NCI-H1048 (cell line): ENCODE results near the gene PTCD3.
A peak's percentile ranks its signal among the peaks of the same experiment; 100 is the strongest.

Experiments used
- DNase-seq: peaks from one replicate; lab custom pipeline; 2025; lab: John Stamatoyannopoulos, UW

PTCD3 gene

DNA sequence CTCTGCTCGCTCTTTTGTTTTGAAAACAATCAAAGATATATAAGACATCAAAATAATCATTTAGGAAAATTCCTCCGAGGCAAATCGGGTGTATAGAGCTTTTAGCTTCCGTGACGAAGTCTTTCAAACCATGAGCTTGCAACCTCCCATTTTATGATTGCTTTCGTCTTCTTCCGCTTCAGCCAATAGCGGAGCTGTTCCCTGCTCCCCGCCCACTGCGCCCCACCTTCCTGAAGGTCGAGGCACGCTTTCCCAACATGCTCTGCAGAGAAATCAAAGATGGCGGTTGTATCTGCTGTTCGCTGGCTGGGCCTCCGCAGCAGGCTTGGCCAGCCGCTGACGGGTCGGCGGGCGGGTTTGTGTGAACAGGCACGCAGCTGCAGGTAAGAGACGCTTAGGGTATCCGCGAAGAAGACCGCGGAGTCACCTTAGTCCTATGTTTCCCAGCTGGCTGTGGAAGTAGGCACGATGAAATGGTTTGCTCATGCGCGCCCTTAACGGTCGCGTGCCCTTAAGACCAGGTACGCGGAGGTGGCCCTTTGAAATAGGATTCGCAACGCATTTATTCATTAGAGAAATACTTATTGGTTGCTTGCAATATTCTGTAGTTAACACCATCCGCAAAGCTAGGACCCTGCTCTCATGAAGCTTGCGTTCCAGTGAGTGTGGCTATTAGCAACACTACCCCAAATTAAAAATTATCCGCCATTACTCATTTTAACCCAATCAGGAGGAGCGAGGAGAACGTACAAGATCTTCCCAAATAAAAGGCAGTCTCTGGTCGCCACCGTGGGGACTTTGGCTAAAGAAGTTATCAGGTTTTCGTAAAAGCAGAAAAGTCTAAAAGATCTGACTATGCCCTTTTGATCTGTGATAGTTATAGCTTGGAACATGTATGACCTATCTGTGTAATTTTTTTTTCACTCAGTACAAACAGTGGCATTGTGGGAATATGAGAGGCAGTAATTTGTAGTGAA is at the start of gene PTCD3:
Gene PTCD3 (plus strand): TSS at position 267 of the 977 bp plus-strand sequence. CDS start 13 bp downstream, at position 280.
- DNase-seq, result peak; percentile 89

DNA sequence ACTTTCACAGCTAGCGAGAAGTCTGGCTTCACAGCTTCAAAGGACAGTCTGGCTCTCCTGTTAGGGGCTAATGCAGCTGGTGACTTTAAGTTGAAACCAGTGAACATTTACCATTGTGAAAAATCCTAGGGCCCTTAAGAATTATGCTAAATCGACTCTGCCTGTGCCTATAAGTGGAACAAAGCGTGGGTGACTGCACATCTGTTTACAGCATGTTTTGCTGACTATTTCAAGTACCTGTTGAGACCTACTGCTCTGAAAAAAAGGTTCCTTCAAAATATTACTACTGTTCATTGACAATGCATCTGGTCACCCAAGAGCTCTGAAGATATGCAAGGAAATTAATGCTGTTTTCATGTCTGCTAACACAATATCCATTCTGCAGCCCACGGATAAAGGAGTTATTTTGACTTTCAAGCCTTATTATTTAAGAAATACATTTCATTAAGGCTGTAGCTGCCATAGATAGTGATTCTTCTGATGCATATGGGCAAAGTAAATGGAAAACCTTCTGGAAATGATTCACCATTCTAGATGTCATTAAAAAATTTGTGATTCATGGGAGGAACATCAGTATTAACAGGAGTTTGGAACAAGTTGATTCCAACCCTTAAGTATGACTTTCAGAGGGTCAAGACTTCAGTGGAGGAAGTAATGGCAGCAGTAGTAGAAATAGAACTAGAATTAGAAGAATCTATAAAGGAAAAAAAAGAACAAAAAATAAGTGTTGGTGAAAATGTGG is 49.3 kb upstream of the PTCD3 start:
- DNase-seq, result no peak

DNA sequence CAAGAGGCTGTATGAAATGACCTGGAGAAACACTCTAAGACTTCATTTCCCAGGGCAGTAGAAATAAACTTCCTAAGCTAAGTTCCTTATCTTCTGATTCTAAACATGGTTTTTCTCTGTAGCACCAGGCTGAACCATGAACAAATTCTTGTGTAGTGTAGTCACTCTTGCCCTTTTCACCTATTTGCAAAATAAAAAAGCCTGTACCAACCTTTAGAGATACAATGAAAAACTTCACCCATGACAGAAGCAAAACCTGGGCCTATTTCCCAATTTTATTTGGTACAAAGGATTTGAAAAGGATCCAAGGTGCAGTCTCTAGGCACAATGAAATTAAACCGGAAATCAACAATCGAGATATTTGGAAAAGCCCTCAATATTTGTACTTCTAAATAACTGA is 44.0 kb upstream of the PTCD3 start:
- no peak for DNase-seq

DNA sequence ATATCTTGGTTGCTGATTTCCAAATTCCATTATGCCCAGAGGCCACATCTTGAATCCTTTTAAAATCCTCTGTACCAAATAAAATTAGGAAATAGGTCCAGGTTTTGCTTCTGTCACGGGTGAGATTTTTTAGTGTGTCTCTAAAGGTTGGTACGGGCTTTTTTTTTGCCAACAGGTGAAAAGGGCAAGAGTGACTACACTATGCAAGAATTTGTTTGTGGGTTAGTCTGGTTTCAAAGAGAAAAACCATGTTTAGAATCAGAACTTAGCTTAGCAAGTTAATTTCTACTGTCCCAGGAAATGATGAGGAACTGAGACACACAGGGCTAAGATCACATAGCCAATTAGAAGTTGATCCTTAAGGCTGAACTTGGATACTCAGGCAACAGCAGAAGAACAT is 42.0 kb upstream of the PTCD3 start:
- no peak for DNase-seq

DNA sequence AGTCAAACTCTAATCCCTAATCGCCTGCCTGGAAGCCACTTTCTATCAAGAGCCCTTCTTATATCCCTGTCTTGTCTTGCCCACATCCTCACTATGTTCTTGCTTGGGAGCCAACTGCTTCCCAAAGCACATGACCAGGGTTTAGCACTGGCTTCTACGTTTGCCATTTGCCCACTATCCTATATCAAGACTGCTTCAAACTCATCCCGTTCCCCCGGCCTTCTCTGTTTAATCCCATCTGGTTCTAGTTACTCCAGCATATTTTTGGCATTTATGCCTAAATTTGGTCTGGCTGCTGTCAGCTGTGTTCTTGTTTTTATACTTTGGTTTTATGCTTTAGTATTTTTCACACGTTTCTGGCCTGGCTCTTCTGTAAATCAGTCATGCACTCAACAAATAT is 40.5 kb upstream of the PTCD3 start:
- DNase-seq, result no peak

DNA sequence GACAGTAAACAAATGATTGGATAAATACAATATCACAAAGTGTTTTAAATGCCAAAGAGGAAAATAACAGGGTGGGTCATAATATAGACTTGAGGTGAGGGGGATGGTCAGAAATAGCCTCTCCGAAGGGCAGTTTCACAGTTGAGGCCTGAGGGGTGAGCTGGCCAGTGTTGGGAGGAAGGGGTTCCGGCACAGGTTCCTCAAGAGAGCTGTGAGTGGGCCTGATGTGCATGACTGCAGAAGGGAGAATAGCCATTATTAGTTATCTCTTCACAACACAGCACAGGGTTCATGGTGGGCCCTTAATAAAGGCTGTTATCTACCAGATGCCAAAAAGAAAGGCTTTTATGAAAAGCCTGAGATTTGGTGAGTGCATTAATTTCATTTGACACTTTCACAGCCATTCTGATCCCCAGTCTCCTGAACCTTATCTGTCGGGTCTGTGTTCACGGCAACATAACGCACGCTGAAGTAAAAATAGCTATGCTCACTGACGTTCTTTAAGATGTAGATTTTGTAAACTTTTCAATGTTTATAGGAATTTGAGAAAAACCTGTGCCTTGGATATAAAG is 39.9 kb upstream of the PTCD3 start:
- DNase-seq, result no peak

DNA sequence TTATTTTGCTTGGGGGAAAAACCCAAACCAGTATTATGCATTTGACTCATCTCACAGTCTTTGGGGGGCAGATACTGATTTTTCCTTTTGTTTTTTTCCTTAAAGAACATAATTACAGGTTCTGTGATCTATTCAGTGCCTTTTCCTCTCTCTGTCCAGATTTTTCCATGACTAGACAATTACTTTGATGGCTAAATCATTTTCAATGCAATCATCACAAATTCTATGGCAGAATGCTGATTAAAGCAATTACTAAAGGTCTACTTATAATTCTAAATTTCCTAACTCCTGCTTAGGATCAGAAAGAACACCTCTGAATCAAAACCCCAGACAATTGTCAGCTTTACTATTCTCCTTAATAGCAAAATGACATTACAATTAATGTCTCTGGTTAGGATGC is 39.1 kb upstream of the PTCD3 start:
- no peak for DNase-seq

DNA sequence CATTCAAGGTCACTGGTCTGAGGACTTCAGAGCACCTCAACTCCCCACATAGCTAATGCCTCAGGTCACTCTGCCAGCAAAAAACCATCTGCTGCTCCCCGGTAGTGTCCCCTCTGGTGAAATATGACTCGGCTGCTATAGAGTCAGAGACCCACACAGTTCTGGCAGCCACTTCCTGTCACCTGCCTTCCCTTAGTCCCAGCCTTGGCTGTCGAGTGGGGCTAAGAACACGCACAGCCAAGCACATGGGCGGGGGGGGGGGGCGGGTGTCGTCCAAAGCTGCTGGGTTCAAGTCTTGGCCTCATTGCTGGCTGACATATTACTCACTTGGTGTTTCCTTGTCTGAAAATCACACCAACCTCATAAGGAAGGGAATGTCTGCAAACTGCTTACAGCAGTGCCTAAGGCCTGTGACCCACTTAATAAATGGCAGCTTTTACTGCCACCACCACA is 37.9 kb upstream of the PTCD3 start:
- no peak for DNase-seq

DNA sequence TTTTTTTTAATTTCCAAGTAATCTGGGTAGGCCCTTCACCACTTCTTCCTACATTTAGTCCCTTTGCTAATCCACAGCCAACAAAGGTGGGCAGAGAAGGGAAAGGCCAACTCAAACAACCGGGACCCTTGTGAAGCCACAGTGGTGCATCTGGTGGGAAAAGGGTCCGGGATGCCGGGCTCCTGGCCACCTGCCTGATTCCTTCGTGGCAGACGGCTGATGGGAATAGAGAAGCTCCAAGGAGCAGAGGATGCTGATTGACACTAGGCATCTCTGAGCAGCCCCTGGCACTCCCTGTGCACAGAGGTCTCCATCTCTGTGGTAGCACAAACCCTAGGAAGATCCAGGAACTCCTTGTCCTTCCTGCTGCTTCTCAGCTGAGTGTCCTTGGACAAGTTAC is 37.4 kb upstream of the PTCD3 start:
- no peak for DNase-seq

DNA sequence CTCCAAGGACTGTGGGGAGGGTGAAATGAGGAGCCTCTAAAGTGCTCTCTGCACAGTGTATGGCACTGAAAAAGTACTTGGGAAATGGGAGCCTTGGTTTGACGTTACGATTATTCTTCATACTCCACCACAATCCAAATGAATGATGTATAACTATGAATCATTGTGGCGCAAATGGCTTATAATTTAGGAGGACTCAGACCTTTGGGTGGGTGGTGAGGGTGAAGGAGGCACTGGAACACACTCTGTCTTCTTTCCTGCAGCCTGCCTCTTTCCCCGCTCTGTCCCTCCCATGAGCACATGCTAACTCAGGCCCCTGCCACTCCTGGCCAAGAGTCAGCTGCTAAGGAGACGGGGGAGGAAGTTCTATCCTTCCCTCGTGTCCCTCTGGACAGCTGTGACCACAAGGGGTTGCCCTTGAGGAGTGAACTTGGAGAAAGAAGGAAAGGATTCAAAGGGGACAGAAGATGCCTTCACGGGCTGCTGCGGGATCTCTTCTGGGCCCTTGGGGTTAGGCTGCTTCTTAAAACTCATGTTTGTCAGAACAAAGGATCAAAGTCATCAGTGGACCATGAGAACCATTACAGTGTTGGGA is 36.8 kb upstream of the PTCD3 start:
- no peak for DNase-seq

DNA sequence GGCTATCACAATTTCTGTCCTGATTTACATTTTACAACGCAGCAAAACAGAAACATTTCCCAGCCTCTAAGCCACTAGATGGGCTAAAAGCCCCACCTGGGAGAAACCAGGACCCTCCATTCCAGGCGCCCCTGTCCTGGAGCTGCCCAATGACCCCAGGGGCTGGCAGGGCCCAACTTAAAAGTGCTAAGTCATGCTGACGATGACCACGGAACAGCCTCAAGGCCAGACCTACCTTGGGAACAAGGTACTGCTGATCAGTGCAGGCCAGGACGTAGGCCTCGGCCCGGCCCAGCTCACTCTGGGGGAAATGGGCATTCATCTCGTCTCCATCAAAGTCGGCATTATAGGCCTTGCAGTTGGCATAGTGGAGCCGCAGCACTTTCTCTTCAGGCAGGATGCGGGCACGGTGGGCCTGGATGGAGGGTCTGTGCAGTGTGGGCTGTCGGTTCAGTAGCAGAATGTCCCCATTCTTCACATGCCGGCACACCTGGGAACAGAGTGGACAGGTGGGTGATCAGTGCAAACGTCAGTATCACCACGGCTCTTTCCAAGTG is 36.2 kb upstream of the PTCD3 start:
- DNase-seq, result no peak

DNA sequence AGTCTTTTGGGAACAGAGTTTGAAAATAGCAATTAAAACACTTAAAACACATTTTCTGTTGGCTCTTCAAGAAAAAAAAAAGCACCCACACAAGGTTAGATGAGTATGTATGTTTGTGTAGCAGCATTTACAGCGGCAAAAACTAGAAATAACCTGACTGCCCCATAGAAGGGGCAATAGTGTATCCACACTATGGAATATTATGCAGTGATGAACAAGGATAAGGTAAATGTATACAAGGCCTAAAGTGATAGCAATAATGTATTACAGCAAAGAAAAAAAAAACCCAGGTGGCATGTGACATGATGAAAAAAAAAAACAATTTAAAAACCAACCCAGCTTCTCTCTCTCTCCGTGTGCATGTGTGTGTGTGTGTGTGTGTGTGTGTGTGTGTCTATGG is 35.2 kb upstream of the PTCD3 start:
- DNase-seq, result no peak

DNA sequence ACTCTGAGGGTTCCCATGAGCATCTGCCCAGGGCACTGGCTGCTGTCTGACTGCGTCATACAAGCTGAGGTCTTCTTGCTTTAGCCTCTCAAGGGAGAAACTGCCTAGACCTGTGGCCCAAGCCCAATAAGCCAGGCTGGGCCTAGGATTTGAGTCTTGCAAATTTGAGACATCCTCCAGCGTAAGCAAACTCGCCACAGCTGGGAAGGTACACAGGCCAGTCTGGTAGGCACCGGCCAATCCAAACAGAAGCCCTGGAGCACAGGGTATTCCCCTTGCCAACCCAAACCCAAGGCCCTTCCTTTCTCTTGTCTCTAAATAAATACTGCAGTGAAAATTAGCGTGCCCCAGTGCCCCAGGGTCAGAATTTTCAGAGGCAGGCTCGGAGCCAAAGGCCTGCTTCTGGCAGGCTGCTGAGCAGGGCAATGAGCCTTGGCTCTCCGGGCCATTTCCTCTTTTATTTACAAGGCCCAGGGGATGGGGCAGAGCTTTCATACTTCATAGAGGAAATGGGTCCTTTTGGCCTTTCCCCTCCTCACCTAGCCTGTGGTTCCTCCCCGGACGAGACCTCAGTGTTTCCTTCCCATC is 33.7 kb upstream of the PTCD3 start:
- no peak for DNase-seq

DNA sequence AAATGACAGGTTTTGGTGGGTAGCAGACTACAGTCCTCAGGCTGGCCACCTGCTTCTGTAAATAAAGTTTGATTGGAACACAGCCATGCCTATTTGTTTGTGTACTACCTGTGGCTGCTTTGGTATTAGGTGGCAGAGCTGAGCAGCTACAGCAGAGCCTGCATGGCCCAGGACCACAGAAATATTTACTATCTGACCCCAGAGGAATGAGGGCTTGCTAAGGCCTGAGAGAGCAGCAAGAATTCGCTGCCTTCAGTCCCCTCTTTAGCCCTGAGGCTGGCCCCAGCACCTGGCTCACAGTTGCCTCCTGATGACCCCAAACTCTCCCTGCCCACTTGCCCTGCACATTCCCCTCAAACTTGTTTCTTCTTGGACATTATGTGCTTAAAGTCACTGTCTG is 32.8 kb upstream of the PTCD3 start:
- no peak for DNase-seq

DNA sequence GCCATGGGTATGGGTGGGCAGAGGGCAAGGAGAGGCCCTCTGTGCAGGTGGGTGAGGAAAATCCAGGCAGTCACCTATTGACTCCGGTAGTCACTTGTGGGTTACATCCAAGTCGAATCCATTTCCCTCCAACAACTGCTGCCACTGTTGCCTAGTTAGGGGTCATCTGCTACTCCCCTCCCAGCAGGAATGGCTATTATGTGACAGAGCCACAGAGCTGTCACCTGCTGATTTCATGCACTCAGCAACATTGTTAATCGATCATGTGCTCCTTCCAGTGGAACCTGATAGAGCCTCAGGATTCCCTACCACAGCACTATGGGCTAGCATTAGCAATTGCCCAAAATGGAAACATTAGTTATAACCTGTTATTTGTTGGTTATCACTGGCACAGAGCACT is 31.8 kb upstream of the PTCD3 start:
- no peak for DNase-seq

DNA sequence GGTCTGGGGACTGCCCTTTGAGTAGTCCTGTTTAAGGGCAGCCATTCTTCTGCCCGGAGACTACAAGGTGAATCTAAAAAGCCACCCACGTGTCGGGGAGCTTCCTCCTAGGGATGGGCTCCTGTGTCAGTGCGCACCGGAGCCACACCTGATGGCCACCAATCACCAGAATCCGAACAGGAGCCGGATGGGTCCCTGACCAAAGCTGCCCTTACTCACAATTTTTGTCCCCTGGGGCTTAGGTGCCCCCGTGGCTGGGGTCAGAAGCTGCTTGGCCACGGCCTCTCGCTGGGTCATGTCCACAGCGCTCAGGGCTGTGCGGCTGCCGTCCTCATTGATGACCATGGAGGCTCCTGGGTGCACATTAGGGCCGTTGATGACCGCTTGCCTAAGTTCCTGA is 31.2 kb upstream of the PTCD3 start:
- no peak for DNase-seq

DNA sequence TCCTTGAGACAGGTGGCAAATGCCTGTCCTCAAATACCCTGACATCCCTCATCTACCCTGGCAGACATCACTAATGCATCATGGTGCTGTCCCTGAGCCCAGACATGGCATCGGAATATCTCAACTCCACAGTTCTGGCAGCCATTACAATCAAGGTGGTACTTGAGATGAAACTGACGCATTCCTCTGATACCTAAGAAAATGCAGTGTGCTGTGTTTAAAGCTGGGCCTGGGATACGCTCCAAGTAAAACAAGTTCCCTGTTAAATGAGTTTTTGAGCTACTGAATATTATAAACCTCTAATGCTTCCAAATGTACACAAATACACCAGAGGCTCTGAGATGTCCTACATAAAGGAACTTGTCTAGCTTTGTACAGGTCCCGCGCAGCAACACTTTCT is 30.1 kb upstream of the PTCD3 start:
- no peak for DNase-seq

DNA sequence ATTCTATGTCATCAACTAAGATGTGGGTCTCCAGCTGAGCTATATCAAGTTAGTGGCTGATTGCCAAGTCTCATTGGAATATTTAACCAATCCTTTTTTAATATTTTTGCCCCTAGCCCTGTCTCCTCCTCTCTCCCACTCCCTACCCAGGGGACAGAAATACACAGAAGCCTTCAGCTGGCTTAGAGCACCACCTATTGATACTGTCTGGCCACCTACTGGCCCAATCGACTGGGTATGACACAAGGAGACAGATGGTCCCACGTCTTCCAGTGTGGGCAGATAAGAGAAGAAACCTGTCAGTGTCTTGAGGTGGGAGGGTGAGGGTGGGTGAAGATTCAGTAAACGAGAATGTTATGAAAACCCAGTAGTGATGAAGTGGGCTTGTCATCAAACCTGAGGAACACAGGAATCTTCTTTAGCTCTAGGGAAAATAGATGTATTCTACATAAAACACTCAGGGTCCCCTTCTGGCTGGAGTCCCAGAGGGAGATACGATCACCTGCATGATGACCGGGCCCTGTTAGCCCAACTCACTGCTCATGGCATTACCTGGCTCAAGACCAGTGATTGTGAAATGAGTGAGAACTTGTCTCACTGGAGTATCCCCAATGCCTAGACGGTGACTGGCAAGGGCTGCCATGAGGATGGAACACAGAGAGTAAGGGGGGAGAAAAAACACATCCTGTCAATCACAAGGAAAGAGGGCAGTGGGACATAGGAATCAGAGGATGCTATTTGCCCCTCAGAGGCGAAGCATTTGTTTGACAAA is 27.1 kb upstream of the PTCD3 start:
- no peak for DNase-seq

DNA sequence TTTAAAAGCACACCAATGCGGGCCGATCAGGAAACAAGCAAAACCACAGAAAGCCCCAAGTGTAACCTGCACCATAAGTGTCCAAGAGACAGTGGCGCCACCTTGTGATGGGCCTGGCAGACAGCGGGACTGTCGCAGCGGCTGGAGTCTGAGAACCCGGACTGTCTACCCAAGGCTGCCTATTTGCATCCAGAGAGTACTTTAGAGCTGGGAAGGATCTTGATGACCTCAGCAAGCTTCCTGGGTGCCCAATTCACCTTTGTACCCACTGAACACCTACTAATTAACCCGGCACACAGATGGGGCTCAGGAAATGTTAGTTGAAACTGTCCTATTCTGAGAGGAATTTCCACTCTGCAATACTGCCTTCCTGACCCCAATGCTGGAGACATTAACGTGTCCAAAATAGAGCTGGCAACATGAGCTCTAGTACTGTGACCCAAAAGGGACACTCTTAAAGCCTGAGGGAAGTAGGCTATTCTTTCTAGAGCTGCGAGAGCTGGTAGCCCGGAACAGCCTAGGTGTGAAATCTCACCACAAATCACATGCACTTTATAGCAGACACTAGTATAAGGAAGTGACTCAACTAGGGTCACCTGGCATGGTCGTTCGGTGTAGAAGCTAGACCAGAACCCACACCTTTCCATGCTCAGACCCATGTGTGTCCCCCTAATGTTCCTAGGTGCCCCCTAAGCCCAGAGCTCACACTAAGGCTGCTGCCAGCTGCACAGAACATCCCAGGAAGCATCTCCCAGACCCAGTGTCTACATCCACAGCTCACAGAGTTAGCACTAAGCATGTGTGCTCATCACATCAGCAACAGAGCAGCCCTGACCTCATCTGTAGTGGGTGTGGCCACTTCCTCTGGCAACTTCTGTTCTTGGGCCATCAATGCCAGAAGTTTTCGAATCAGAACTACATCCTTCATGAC is 25.8 kb upstream of the PTCD3 start:
- peak; percentile 41 for DNase-seq

DNA sequence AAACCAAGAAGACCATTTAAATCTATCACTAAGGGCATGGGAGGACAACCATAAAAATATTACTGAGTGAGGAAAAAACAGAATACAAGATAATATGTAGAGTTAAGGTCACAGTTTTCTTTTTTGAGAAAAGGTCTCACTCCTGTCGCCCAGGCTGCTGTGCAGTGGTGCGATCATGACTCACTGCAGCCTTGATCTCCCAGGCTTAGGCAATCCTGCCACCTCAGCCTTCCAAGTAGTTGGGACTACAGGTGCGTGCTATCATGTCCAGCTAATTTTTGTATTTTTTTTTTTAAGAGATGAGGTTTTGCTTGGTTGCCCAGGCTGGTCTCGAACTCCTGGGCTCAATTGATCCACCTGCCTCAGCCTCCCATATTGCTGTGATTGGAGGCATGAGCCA is 24.3 kb upstream of the PTCD3 start:
- no peak for DNase-seq
